ENCODE results near the gene SLCO4A1. TPM values are rescaled to one million over a fixed set of nuclear protein-coding genes. Genes with fewer than 3 reads are reported as not detected.

SLCO4A1 gene
- total RNA-seq, 1 donor from 2014 or later: 160 TPM

DNA sequence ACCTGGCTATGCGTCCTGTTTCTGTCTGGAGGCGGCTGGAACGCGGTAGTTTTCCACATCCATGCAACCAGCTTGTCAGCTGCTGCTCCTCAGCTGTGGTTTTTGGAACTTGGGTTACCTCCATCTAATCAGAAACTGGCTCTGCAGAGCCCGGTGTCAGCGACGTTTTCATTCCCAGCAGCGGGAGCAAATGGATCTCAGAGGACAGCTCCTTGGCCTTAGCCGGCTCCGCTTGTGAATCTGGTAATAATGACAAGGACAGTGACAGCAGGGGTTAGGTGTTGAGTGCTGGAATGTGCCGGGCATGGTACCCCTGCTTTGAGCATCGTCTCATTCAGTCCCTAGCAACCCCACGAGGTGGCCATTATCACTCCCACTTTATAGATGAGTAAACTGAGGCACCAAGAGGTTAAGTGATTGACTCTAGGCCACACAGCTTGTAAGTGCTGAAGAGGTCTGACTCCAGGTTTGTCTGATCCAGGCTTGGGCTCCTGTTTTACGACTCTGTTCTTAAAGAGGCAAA is 1.3 kb downstream of the SLCO4A1 start:
- TF ChIP-seq, protein P1, sequence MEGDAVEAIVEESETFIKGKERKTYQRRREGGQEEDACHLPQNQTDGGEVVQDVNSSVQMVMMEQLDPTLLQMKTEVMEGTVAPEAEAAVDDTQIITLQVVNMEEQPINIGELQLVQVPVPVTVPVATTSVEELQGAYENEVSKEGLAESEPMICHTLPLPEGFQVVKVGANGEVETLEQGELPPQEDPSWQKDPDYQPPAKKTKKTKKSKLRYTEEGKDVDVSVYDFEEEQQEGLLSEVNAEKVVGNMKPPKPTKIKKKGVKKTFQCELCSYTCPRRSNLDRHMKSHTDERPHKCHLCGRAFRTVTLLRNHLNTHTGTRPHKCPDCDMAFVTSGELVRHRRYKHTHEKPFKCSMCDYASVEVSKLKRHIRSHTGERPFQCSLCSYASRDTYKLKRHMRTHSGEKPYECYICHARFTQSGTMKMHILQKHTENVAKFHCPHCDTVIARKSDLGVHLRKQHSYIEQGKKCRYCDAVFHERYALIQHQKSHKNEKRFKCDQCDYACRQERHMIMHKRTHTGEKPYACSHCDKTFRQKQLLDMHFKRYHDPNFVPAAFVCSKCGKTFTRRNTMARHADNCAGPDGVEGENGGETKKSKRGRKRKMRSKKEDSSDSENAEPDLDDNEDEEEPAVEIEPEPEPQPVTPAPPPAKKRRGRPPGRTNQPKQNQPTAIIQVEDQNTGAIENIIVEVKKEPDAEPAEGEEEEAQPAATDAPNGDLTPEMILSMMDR (IDR thresholded peaks at IDR 0.05): no peak
- no peak for DNase-seq (ENCODE audit: low spot score in 2 of 2)
- Histone ChIP-seq H3K27ac (no peak overlapping the region), H3K4me3 (peak overlapping the region; percentile 61 to 71), H3K27me3 (peaks cover 13% of the 10 kb centered on the region), H3K36me3 (no peaks in the 10 kb centered on the region), H3K9me3 (no peaks in the 10 kb centered on the region), H3K4me1 (peaks cover 9 to 20% of the 10 kb centered on the region in 2 donors)
- intact Hi-C loops (cut with DNase I): no loop called here

DNA sequence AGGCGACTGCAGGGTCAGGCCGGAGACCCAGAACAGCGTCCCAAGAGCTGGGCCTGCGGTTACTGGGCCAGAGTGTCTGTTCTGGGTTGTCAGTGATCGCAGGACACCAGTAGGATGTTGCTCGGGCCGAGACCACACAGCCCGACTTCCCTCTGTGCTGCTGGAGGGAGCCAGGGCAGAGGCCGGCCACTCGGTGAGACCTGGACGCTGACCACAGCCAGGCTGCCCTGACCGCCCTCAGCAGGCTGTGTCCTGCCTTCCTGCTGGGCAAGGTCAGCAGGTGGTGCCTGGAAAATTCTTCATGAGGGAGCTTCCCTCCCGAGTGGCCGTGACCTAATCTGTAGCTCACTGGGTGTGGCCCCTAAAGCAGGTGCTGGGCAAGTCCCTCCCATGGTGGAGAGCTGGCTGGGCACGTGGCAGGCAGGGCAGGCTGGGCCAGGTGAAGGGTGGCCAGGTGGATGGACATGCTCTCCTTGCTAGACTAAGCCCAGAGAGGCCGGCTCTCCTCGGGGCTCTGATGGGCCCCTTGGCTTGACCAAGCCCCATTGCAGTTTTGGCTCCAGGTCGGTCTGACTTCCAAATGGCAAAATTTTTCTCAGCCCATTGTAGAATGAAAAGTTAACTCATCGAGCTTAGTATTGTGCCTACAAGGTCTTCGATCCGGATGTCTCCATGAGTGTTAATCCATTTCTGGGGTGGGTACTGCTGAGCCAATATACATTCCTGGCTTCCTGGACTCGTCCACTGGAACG is 1.9 kb downstream of the SLCO4A1 start:
- DNase-seq (ENCODE audit: low spot score in 2 of 2): no peak
- Histone ChIP-seq H3K4me3 (peak overlapping the region in 1 of 2 donors; percentile 71), H3K36me3 (no peaks in the 10 kb centered on the region), H3K27me3 (peaks cover 13% of the 10 kb centered on the region), H3K9me3 (no peaks in the 10 kb centered on the region), H3K27ac (no peak overlapping the region), H3K4me1 (peaks cover 9 to 20% of the 10 kb centered on the region in 2 donors)
- TF ChIP-seq, protein P1 (IDR thresholded peaks at IDR 0.05): no peak
- intact Hi-C loops (cut with DNase I): no loop called here

DNA sequence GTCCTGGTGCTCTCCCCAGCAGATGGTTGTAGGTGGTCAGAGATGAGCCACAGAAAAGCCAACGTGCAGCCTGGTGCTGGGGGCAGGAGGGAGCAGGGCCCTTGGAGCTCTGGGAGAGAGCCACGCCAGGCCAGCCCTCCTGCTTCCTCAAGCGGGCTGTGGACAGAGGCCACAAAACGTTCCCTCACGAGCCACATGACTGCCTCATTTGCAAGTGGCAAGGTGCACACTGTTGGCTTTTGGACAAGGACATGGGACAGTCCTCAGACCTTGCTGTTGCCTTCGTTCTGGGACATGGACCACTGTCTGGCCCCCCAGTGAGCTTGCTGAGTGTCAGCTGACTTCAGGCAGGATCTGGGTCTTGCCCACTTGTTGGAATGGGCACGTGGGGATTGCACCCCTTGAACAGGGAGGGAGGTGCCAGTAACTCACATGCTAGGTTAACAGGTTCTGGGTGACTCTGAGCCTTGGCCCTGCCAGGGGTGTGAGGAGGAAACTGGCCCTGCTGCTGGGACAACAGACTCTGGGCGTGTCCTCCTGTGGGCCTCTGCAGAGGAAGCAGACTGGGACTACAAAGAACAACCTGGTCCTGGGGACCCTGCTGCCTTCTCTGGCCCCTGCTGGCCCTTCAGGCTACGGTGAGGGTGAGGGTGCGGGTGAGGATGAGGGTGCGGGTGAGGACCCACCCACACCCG is 2.6 kb downstream of the SLCO4A1 start:
- H3K36me3 ChIP-seq: no peaks in the 10 kb centered on the region
- no peaks in the 10 kb centered on the region for H3K9me3 ChIP-seq
- DNase-seq (ENCODE audit: low spot score in 2 of 2): no peak
- TF ChIP-seq, protein P1 (IDR thresholded peaks at IDR 0.05): no peak
- H3K4me1 ChIP-seq: peaks cover 9 to 20% of the 10 kb centered on the region in 2 donors
- peaks cover 13% of the 10 kb centered on the region for H3K27me3 ChIP-seq
- H3K4me3 ChIP-seq: no peak overlapping the region
- H3K27ac ChIP-seq: no peak overlapping the region
- intact Hi-C loops (cut with DNase I): no loop called here

DNA sequence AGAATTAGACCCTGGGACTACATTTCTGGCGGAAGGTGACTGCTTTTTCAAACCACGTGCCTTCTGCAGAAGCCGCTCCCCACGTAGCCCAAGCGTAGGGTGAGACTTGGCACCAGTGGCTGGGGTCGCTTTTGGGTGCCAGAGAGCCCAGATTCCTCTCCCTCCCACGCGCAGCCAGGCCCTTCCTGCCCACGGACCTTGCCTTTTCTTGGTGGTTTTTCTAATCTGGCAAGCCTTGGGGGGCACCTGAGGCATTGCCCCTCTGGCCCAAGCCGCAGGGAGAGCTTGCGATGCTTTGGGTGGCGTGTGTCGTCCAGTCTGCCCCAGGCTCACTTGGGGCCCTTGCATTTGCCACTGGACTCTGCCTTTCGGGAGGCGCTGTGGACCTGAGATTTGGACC is 3.3 kb downstream of the SLCO4A1 start:
- Histone ChIP-seq H3K9me3 (no peaks in the 10 kb centered on the region), H3K4me1 (peaks cover 9 to 20% of the 10 kb centered on the region in 2 donors), H3K27me3 (peaks cover 13% of the 10 kb centered on the region), H3K4me3 (no peak overlapping the region), H3K27ac (no peak overlapping the region), H3K36me3 (no peaks in the 10 kb centered on the region)
- TF ChIP-seq, protein P1 (IDR thresholded peaks at IDR 0.05): no peak
- intact Hi-C loops (cut with DNase I): no loop called here
- no peak for DNase-seq (ENCODE audit: low spot score in 2 of 2)

DNA sequence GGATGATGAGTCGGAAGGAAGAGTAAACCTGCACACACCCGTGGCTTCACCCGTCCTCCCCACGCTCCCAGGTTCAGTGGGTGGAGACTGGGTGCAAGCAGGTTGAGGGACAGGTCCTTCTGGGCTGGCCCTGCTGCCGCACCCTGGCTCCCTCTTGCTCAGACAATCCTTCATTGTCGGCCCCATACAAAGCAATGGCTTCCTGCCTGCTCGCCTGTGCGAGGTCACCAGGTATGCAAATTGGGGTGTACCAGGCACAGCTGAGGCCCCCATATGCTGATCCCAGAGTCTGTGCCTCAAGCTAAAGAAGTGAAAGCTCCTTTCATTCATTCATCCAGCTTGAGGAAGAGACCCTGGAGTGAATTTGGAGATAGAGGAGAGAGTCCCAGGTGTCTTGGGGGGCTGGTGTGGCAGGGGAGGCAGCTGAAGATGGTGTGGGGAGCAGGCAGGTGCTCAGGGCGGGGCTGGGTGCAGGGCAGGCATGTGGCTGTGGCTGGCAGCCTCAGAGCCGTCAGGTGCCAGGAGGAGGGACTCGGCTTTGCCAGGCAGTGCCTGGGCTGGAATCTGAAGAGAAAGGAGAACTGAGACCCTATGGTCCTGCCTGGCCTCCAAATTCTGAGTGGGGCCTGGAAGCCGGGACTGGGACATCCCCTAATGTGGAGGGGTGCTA is 4.7 kb downstream of the SLCO4A1 start:
- intact Hi-C loops (cut with DNase I): no loop called here
- Histone ChIP-seq H3K27ac (no peak overlapping the region), H3K27me3 (peaks cover 13% of the 10 kb centered on the region), H3K36me3 (no peaks in the 10 kb centered on the region), H3K4me3 (no peak overlapping the region), H3K9me3 (no peaks in the 10 kb centered on the region), H3K4me1 (peaks cover 9 to 22% of the 10 kb centered on the region in 2 donors)
- TF ChIP-seq, protein P1 (IDR thresholded peaks at IDR 0.05): no peak
- DNase-seq (ENCODE audit: low spot score in 2 of 2): no peak

Measured in ascending aorta (tissue), 2 donors.